NCI-H2227 (cell line): ENCODE data around the gene KLHDC9.
"Not testable (repeated sequence)": the region's sequence is repeated elsewhere in the genome, so short reads cannot be mapped to it uniquely, and the experiment has no call there.

Experiments
- DNase-seq: peaks from one replicate; lab custom pipeline; 2025; ENCODE audit not compliant: unreplicated experiment; lab: John Stamatoyannopoulos, UW

KLHDC9 gene, protein sequence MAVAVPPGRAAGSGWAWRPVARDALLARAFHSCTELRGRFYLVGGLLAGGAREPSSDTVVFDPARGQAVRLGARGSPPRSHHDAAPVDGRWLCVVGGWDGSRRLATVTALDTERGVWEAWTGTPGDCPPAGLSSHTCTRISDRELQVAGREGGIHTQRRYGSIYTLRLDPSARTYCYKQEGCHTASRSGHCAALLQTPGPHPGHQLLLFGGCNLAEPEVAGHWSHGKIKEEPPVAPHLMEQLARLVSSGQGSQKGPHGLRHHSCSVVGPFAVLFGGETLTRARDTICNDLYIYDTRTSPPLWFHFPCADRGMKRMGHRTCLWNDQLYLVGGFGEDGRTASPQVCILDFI

DNA sequence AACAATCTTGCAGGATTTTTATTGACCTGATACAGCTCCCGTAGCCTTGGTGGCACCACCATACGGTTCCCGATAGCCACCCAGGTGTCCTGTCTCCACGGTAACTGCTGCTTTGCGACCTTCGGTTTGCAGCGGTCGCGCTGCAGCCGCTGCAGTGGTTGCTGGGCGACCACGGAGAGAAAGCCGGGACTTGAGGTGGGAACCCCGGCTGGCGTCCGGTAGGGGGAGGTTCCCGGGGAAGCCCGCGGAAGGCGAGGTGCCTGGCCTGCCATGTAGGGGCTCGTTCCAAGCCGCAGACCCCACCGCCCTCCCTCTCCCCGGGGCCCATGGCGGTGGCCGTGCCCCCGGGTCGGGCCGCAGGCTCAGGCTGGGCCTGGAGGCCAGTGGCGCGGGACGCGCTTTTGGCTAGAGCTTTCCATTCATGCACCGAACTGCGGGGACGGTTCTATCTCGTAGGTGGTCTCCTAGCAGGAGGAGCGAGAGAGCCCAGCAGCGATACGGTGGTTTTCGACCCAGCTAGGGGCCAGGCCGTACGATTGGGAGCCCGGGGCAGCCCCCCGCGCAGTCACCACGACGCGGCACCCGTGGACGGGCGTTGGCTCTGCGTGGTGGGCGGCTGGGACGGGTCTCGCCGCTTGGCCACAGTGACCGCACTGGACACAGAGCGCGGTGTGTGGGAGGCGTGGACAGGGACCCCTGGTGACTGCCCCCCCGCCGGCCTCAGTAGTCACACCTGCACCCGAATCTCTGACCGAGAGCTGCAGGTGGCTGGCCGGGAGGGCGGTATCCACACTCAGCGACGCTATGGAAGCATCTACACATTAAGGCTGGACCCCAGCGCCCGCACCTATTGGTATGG is at the start of gene KLHDC9:
KLHDC9 (plus strand) TSS at position 152 of the 859 bp plus-strand sequence; CDS start at position 327, 175 bp downstream.
- peak; percentile 94 for DNase-seq

GRCh38 chr1:161048949-161049722 is 49.0 kb upstream of the KLHDC9 start:
- DNase-seq, result no peak

- no peak for DNase-seq
Observed at GRCh38 chr1:161051219-161051618, 46.9 kb upstream of the KLHDC9 start.

GRCh38 chr1:161052899-161053298 is 45.3 kb upstream of the KLHDC9 start:
- no peak for DNase-seq

DNA sequence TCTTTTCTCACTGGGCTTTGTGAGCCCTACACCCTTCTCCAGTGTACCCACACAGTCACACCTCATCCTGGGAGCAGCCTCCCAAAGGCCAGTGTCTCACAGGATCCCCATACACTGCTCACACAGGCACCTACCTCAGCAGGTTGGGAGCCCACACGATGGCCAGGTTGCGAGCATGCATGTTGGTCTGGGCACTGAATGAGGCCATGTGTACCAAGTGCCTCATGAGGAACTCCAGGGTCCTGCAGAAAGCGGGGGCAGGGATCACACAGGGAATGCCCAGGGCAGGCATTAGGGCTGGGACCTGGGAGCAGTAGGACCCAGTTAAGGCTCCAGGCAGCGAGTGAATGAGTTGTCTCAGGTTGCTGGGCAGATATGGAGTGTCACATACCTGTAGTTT is 43.9 kb upstream of the KLHDC9 start:
- DNase-seq, result no peak

DNA sequence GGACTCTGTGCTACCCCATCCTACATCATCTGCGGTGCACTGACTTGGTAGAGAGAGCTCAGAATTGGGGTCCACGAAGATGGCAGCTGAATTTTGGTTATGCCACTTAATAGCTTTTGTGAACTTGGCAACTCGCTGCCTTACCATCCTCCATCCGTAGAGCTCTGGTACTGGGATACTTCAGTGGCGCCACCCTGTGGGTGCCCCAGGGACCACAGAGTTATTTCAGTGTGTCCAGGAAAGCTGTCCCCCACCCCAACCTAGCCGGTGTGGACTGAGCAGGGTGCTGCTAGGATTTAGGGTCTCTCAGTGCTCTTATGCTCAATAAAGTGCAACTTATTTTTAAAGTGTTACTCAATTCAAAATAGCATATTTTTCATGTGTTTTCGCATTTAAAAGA is 43.4 kb upstream of the KLHDC9 start:
- no peak for DNase-seq

DNA sequence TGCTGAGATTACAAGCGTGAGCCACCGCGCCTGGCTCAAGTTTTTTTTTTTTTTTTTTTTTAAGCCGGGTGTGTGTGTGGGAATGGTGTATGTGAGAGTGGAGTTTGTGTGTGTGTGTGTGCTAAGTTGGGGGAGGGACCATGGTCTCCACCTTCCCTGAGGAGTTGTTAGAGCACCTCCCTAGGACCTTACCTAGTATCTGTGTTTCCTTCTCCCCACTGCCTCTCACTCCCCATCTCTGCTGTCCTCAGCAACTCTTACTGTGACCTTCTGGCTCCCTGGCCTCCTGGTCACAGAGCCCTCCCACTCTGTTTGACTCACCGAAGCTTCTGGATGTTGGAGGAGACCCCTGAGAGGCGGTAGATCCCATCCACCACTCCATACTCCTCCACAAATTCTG is 38.9 kb upstream of the KLHDC9 start:
- no peak for DNase-seq

GRCh38 chr1:161061419-161061818 is 36.7 kb upstream of the KLHDC9 start:
- DNase-seq, result no peak

DNA sequence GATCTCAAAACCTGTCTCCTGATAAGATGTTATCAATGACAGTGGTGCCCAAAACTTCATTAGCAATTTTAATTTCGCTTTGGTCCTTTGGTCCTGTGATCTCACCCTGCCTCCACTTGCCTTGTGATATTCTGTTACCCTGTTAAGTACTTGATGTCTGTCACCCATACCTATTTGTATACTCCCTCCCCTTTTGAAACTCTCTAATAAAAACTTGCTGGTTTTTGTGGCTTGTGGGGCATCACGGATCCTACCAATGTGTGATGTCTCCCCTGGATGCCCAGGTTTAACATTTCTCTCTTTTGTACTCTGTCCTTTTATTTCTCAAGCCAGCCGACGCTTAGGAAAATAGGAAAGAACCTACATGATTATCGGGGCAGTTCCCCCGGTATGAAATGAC is 34.2 kb upstream of the KLHDC9 start:
- DNase-seq, result not testable (repeated sequence)

DNA sequence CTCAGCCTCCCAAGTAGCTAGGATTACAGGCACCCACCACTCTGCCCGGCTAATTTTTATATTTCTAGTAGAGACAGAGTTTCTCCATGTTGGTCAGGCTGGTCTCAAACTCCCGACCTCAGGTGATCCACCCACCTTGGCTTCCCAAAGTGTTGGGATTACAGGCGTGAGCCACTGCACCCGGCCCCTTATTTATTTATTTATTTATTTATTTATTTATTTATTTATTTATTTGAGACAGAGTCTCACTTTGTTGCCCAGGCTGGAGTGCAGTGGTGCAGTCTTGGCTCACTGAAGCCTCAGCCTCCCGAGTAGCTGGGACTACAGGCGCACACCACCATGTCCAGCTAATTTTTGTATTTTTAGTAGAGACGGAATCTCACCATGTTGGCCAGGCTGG is 32.5 kb upstream of the KLHDC9 start:
- DNase-seq, result not testable (repeated sequence)

DNA sequence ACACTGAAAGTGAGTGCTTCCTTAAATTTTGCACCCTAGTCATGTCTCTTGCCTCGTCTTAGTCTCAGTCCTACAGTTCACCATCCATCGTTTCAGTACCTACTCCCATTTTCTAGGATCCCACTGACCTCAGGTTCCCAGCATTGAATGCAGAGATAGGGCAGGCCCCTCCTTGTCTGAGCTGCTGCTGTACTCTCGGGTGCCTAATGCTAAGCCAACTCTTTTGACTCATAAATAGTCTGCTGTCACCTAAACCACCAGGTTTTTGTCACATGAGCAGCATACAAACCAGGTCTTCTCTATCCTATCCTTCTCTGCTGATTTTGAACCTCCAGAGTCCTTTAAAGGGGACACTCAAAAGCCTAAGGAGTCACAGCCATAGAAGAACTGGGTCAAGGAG is 31.5 kb upstream of the KLHDC9 start:
- no peak for DNase-seq

DNA sequence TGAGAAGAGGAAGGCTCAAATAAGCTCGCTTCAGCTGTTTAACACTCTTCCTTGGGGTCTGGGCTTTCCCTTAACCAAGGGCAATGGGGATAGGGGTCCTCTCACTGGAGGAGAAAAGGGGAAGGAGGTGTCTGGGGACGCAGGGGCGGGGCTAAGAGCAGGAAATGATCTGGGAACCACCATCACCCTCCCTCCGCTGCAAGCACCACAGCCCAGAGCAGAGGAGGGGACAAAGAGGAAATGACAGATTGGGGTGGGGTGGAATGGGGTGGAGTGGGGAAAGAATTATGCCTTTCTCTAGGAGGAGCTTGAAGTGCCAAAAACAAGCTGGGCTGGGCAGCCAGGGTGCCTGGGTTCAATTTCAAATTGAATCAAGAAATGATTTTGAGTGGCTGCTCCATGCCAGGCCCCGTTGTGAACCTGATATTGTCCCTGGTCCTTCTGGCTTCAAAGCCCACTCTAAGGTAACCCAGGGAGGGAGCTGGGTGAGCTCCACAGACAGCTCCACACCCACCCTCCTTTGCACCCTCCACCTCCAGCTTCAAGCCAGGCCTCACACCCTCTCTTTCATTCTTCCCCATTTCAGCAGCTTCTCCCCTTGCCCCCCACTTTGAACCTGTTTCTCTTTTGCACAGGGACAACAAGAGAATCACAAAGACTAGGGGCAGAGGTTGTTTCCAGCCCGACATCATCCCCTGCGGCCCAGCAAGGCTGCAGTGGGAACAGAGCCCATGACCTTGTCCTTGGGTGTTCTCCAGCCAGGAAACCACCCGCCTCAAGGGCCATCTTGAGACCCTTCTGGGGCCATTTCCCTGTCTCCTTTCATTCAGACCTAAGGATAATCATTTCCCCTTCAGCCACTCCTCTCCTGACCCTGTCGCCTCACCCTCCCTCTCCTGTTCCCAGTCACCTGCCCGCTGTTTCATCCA is 29.6 kb upstream of the KLHDC9 start:
- DNase-seq, result no peak

- DNase-seq, result no peak
Observed at GRCh38 chr1:161069241-161069640, 28.9 kb upstream of the KLHDC9 start.

DNA sequence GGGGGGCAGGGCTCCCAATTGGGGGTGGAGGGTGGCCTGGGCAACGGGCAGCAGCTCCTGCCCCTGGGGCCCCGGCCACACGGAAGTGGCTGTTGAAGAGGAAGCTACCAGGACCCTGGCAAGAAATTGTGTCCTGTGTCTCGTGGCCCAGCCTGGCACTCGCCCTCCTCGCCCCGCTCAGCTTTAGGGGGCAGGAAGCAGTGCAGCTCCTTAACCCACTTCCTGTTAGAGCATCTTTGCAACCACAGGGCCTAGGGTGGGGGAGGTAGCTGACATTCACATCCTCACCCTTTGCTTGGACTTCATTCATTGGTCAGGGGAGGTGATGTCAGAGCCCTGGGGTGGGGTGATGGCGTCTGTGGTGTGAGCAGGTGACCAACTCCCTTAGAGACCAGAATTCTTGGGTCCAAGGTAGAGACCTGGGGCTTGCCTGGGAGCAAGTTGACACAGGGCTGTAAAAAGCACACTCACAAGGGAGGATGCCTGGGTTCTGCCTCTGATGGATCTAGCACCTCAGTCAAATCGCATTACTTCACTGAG is 28.4 kb upstream of the KLHDC9 start, which contains the start of gene ARHGAP30:
ARHGAP30 (minus strand) TSS at position 161 of the 540 bp plus-strand sequence. CDS start 267 bp downstream, outside the sequence.
- no peak for DNase-seq

DNA sequence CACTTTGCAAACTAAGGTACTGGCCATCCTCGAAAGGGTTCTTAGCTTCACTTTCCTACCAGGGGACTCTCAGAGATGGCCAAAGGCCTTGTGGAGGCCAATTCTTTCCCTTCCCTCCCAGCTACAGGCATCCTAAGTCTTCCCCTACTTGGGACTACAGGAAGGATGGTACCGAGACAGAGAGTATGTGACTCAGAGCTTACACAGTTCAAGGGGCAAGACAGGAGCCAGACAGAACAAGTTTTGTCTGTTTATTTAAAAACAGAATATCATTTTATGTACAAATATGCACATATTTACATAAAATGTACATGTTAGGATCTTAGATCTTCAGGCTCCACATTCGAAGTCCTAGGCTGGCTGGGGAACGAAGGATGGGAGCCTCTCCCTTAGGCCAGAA is 27.4 kb upstream of the KLHDC9 start:
- DNase-seq, result no peak

GRCh38 chr1:161071886-161072371 is 26.2 kb upstream of the KLHDC9 start:
- DNase-seq, result no peak

- no peak for DNase-seq
Observed at GRCh38 chr1:161072751-161073449, 25.3 kb upstream of the KLHDC9 start.

DNA sequence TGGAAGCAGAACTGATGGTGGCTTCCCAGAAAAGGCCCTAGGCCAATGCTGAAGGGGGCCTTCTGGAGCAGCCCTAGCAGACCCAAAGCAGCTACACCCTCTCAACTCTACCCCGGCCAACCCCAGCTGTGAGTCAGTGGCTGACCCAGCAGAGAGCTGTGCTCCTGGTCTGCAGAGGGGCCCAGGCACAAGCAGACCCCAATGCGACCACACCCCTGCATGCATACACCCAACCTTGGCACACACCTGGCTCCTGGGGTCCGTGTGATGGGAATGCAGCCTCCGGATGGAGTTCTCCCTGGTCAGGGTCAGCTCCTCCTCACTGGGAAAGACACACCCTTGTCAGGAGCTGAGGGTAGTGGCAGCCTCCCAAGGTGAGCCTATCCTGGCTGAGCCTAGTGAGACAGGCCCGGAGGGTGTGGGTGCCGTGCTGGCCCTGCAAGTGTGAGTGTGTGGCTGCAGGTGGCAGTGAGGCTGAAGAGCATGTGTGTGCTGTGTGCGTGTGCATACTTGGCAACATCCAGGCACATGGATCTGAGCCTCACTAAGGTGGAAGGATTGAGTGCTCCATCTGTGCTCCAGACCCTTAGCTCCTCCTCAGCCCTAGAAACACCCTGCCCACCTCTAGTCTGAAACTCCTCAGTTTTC is 24.6 kb upstream of the KLHDC9 start:
- no peak for DNase-seq
